IMR-90 (cell line): ENCODE results near the gene FMO5.

Experiments used
- BHLHE40 ChIP-seq: fragments of 150-350 bp; IDR thresholded peaks from 2 replicates; pipeline ENCODE4 v1.6.1; 2016; ENCODE audit warnings: mild to moderate bottlenecking, low read depth, low read length
- CEBPB ChIP-seq: IDR thresholded peaks from 2 replicates; pipeline ENCODE4 v1.6.1; 2012; ENCODE audit warnings: low read depth, low read length, improper control_type of control experiment
- CHD1 ChIP-seq: IDR thresholded peaks from 2 replicates; pipeline ENCODE4 v1.6.1; 2012; ENCODE audit warnings: low read depth, low read length, improper control_type of control experiment
- MAFK ChIP-seq: IDR thresholded peaks from 2 replicates; pipeline ENCODE4 v1.6.1; 2012; ENCODE audit warnings: low read depth, low read length, improper control_type of control experiment
- MXI1 ChIP-seq: IDR thresholded peaks from 2 replicates; pipeline ENCODE4 v1.6.1; 2012; ENCODE audit warnings: low read depth, mild to moderate bottlenecking, low read length, moderate library complexity, borderline replicate concordance
- POLR2A ChIP-seq: IDR thresholded peaks from 2 replicates; pipeline ENCODE4 v1.6.1; 2012; ENCODE audit warnings: mild to moderate bottlenecking, low read depth, low read length
- RAD21 ChIP-seq: IDR thresholded peaks from 2 replicates; pipeline ENCODE4 v1.6.1; 2012; ENCODE audit warnings: low read length, improper control_type of control experiment
- RCOR1 ChIP-seq: IDR thresholded peaks from 2 replicates; pipeline ENCODE4 v1.6.1; 2012; ENCODE audit warnings: mild to moderate bottlenecking, low read length, improper control_type of control experiment; ENCODE audit not compliant: insufficient replicate concordance
- RFX5 ChIP-seq: IDR thresholded peaks from 2 replicates; pipeline ENCODE4 v1.8.0; 2012; ENCODE audit warnings: low read depth, mild to moderate bottlenecking, low read length, moderate library complexity
- SMC3 ChIP-seq: fragments of 150-350 bp; IDR thresholded peaks from 2 replicates; pipeline ENCODE4 v1.6.1; 2016; ENCODE audit warnings: low read depth, mild to moderate bottlenecking, antibody characterized with exemption, low read length, moderate library complexity
- TF ChIP-seq, protein P1 (sequence below): conservative IDR thresholded peaks from 2 replicates; pipeline ENCODE4 v1.5.1; 2012; ENCODE audit warnings: mild to moderate bottlenecking, low read depth, low read length, improper control_type of control experiment
- TF ChIP-seq, protein P2 (sequence below): fragments of 150-350 bp; IDR thresholded peaks from 2 replicates; pipeline ENCODE4 v1.6.1; 2017; ENCODE audit warnings: mild to moderate bottlenecking, antibody characterized with exemption, low read length, low read depth
- TF ChIP-seq, protein P3 (sequence below): fragments of 150-350 bp; IDR thresholded peaks from 2 replicates; pipeline ENCODE4 v1.6.1; 2016; ENCODE audit warnings: low read depth, mild to moderate bottlenecking, low read length, moderate library complexity, borderline replicate concordance

DNA sequence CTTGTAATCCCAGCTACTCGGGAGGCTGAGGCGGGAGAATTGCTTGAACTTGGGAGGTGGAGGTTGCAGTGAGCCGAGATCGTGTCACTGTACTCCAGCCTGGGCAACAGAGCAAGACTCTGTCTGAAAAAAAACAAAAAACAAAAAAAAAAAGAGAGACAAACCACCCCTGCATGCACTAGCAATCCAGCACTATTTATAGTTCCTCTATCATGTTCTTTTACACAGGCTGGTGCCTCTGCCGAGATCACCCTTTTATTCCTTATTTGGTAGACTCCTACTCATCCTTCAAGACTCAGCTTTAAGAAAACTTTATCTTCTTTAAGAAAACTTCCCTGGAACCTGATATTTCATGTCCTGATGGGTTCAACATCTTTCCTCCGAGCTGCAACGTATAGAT, 10.8 kb downstream of the FMO5 start:
- TF ChIP-seq, protein P1, sequence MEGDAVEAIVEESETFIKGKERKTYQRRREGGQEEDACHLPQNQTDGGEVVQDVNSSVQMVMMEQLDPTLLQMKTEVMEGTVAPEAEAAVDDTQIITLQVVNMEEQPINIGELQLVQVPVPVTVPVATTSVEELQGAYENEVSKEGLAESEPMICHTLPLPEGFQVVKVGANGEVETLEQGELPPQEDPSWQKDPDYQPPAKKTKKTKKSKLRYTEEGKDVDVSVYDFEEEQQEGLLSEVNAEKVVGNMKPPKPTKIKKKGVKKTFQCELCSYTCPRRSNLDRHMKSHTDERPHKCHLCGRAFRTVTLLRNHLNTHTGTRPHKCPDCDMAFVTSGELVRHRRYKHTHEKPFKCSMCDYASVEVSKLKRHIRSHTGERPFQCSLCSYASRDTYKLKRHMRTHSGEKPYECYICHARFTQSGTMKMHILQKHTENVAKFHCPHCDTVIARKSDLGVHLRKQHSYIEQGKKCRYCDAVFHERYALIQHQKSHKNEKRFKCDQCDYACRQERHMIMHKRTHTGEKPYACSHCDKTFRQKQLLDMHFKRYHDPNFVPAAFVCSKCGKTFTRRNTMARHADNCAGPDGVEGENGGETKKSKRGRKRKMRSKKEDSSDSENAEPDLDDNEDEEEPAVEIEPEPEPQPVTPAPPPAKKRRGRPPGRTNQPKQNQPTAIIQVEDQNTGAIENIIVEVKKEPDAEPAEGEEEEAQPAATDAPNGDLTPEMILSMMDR = no peak
- TF ChIP-seq POLR2A = no peak
- TF ChIP-seq BHLHE40 = no peak
- TF ChIP-seq MXI1 = no peak
- TF ChIP-seq RFX5 = no peak
- TF ChIP-seq CHD1 = no peak
- TF ChIP-seq, protein P2, sequence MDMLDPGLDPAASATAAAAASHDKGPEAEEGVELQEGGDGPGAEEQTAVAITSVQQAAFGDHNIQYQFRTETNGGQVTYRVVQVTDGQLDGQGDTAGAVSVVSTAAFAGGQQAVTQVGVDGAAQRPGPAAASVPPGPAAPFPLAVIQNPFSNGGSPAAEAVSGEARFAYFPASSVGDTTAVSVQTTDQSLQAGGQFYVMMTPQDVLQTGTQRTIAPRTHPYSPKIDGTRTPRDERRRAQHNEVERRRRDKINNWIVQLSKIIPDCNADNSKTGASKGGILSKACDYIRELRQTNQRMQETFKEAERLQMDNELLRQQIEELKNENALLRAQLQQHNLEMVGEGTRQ = no peak
- no peak for TF ChIP-seq MAFK
- TF ChIP-seq CEBPB = no peak
- TF ChIP-seq, protein P3, sequence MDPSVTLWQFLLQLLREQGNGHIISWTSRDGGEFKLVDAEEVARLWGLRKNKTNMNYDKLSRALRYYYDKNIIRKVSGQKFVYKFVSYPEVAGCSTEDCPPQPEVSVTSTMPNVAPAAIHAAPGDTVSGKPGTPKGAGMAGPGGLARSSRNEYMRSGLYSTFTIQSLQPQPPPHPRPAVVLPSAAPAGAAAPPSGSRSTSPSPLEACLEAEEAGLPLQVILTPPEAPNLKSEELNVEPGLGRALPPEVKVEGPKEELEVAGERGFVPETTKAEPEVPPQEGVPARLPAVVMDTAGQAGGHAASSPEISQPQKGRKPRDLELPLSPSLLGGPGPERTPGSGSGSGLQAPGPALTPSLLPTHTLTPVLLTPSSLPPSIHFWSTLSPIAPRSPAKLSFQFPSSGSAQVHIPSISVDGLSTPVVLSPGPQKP = no peak
- no peak for TF ChIP-seq RCOR1
- TF ChIP-seq SMC3 = no peak
- no peak for TF ChIP-seq RAD21
